IPS-18c (cell line): ENCODE measurements around the gene CLEC2B.
"Not testable (repeated sequence)": the region's sequence is repeated elsewhere in the genome, so short reads cannot be mapped to it uniquely, and the experiment has no call there.

ENCODE experiments used
- H3K4me3 ChIP-seq: 2 replicates; pipeline ENCODE4 v1.7.0; 2013; ENCODE audit warnings: low read depth, mild to moderate bottlenecking, low read length, moderate library complexity; ENCODE audit not compliant: insufficient read depth
- H3K9me3 ChIP-seq: one replicate; pipeline ENCODE4 v1.6.1; 2013; ENCODE audit warnings: mild to moderate bottlenecking, low read length, moderate library complexity; ENCODE audit not compliant: control insufficient read depth, insufficient read depth

The CLEC2B gene

GRCh38 chr12:9880532-9881078, 11.5 kb upstream of the CLEC2B start:
- no peak overlapping the region for H3K4me3 ChIP-seq
- H3K9me3 ChIP-seq: peaks cover 2% of the 10 kb centered on the region

DNA sequence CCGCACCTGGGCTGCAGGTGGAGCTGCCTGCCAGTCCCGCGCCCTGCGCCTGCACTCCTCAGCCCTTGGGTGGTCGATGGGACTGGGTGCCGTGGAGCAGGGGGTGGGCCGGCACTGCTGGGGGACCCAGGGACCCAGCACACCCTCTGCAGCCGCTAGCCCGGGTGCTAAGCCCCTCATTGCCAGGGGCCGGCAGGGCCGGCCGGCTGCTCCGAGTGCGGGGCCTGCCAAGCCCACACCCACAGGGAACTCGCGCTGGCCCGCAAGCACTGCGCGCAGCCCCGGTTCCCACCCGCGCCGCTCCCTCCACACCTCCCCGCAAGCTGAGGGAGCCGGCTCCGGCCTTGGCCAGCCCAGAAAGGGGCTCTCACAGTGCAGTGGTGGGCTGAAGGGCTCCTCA, 7.0 kb upstream of the CLEC2B start:
- H3K4me3 ChIP-seq, H3K9me3 ChIP-seq: not testable (repeated sequence)

DNA sequence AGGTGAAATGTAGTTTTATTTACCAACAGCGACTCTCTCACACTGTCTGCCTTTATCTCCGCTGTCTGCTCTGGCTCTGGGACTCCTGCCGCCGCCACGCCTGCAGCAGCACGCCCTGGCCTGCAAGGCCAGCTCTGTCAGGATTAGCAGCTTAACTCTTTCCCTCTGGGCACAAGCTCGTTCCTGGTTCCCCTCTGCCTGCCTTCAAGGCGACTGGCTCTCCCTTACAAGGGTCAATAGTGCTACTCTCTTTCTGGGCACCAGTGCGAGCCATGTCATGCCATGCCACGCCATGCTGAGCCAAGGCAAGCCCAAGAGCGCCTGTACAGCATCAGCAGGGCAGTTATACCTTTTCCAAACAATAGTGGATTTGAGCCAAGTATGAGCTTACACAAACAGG, 3.6 kb upstream of the CLEC2B start:
- Histone ChIP-seq H3K4me3 (no peak overlapping the region), H3K9me3 (no peaks in the 10 kb centered on the region)

DNA sequence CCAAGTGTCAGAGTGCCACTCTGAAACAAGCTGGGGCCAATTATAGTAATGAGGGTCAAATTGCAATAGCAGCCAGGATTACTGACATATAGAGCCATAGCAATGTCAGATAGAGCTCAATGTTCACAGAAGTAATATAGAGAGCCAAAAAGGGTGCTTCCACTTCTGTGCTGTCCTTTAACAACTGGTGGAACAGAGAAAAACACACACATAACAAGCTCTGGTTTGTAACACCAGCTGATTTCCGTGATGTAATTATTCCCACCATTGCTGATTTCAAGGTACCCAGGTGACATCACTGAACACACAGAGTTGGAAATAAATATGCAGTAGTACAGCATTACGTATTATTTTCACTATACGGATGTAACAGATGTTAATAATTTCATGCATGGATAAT, 3.0 kb upstream of the CLEC2B start:
- Histone ChIP-seq H3K4me3 (no peak overlapping the region), H3K9me3 (no peaks in the 10 kb centered on the region)

DNA sequence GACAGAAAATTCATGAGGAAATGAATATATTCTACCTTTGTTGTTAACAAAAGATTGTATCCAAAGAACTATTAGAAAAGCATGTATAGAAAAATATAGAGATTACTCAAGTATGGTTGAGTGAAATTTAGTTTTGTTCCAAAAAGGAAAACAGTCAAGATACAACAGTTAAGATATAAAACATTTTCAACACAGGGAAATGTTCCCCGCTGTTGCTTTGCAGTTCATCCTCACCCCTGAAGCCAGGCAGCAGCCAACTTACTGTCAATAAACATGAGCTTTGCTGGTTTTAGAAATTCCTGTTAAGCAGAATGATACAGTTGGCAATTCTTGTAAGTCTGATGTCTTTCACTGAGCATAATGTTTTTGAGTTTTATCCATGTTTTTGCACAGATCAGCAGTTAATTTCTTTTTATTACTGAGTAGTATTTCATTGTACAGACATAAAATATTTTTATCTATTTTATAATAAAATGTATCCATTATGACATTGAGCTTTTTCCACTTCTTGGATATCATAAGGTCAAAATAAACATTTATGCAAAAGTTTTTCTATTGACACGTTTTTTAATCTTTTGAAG, 1.2 kb upstream of the CLEC2B start:
- H3K9me3 ChIP-seq: no peaks in the 10 kb centered on the region
- no peak overlapping the region for H3K4me3 ChIP-seq

DNA sequence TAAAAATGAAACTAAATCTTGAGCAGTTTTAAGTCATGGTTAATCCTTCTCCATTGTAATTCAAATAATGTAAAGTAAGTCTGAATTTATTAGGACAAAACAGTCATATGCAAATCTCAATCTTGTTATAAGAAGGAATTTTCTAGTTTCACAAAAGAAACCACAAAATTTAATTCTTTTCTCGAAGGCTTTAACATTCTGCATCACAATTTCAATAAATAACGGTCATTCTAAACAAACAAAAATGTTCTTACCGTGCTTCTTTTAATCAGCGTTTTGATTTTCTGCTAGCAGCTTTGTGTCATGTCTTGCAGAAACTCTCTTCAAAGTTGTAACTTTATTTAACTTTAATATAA, 225 bp downstream of the CLEC2B start:
- no peaks in the 10 kb centered on the region for H3K9me3 ChIP-seq
- no peak overlapping the region for H3K4me3 ChIP-seq

- H3K4me3 ChIP-seq: no peak overlapping the region
- no peaks in the 10 kb centered on the region for H3K9me3 ChIP-seq
These were observed 798 bp downstream of the CLEC2B start for GRCh38 chr12:9868311-9868801.

DNA sequence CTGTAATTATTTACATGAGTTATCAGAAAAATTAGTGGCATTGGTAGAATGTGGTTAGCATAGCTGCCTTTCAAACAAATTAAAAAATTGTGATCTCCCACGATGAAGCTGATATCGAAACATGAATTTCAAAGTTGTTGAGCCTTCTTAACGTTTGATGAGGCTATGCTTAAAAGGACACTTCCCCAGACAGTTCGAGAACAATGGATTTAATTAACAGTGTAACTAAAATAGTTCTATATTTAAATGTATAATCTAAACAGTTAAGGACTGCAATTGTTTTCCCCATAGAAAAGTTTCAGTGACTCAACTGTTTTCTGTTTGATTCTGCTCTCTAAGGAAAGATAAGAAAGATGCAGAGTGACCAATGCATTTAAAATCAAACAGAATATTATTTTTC, 1.6 kb downstream of the CLEC2B start:
- Histone ChIP-seq H3K9me3 (no peaks in the 10 kb centered on the region), H3K4me3 (no peak overlapping the region)

GRCh38 chr12:9866860-9867269, 2.3 kb downstream of the CLEC2B start:
- no peak overlapping the region for H3K4me3 ChIP-seq

GRCh38 chr12:9864913-9865675, 4.1 kb downstream of the CLEC2B start:
- no peak overlapping the region for H3K4me3 ChIP-seq
- H3K9me3 ChIP-seq: no peaks in the 10 kb centered on the region

More at GRCh38 chr12:9866860-9867269, 2.3 kb downstream of the CLEC2B start:
- H3K9me3 ChIP-seq: no peaks in the 10 kb centered on the region

- Histone ChIP-seq H3K9me3 (no peaks in the 10 kb centered on the region), H3K4me3 (no peak overlapping the region)
These were observed 11.0 kb downstream of the CLEC2B start for GRCh38 chr12:9858135-9858534.

- H3K4me3 ChIP-seq: no peak overlapping the region
- H3K9me3 ChIP-seq: no peaks in the 10 kb centered on the region
These were observed 12.3 kb downstream of the CLEC2B start for GRCh38 chr12:9856894-9857293.

DNA sequence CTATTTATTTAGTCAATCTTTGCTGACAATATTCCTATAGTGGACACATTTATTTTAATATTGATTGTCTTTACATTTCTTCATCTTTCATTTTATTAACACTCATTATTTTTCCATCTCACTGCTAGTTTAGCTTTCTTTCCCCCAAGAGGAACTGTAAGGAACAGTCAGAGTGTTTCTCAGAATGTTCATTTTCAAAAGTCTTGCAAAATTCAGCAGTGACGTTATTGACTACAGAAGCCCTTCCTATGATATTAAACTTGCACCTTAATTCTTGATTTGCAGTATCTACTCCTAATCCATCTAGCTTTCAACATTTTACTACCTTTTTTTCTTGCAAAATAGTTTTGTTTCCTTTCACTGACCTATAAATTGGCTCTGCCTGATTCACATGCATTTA, 13.0 kb downstream of the CLEC2B start:
- Histone ChIP-seq H3K9me3 (no peaks in the 10 kb centered on the region), H3K4me3 (no peak overlapping the region)

- peaks cover 2% of the 10 kb centered on the region for H3K9me3 ChIP-seq
- no peak overlapping the region for H3K4me3 ChIP-seq
These were observed 17.2 kb downstream of the CLEC2B start for GRCh38 chr12:9851927-9852326.

DNA sequence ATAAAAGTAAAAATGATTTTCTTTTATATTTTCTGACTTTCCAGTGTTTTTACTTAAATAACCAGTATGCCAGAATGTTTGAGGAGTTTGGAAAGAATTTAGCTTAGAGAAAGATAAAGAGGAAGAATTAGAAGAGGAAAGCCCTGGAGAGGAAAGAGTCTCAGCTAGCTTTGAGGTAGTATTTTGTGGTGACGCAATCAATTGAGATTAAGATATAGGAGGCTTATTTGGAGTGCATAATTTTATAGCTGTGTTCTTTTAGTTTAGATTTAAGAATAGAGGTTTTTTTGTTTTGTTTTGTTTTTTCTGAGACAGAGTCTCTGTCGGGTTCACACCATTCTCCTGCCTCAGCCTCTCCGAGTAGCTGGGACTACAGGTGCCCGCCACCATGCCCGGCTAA, 18.1 kb downstream of the CLEC2B start:
- no peak overlapping the region for H3K4me3 ChIP-seq

GRCh38 chr12:9848899-9849298, 20.3 kb downstream of the CLEC2B start:
- Histone ChIP-seq H3K4me3 (no peak overlapping the region), H3K9me3 (peaks cover 2% of the 10 kb centered on the region)

More for the DNA sequence above, 18.1 kb downstream of the CLEC2B start:
- H3K9me3 ChIP-seq: peaks cover 2% of the 10 kb centered on the region

GRCh38 chr12:9843407-9843806, 25.7 kb downstream of the CLEC2B start:
- no peak overlapping the region for H3K4me3 ChIP-seq

GRCh38 chr12:9831720-9832119, 37.4 kb downstream of the CLEC2B start:
- no peak overlapping the region for H3K4me3 ChIP-seq
- H3K9me3 ChIP-seq: no peaks in the 10 kb centered on the region

More at GRCh38 chr12:9843407-9843806, 25.7 kb downstream of the CLEC2B start:
- H3K9me3 ChIP-seq: peaks cover 1% of the 10 kb centered on the region
